Activated CD4-positive, CD25-positive, alpha-beta regulatory T cell treated with anti-CD3 and anti-CD28 coated beads, Interleukin-2, amount 50 U/mL, for 72 hours (primary cell): Measurements from ENCODE around the gene ECM1.

Experiments used
- DNase-seq: peaks from one replicate; pipeline ENCODE4 v3.0.0; 2021

The ECM1 gene

GRCh38 chr1:150560011-150560438, 52.1 kb downstream of the ECM1 start:
- peak; percentile 80 for DNase-seq

- peak; percentile 85 for DNase-seq
Observed at GRCh38 chr1:150560576-150561253, 52.8 kb downstream of the ECM1 start.

- peak; percentile 75 for DNase-seq
Observed at GRCh38 chr1:150561254-150561973, 53.5 kb downstream of the ECM1 start.

- DNase-seq, result peak; percentile 90
Observed at GRCh38 chr1:150561974-150562445, 54.1 kb downstream of the ECM1 start.

GRCh38 chr1:150562446-150563339, 54.8 kb downstream of the ECM1 start:
- DNase-seq, result peak; percentile 76
